Smooth muscle cell (in vitro differentiated cells): ENCODE data around the gene FRMD6. TPM values are rescaled to one million over a fixed set of nuclear protein-coding genes. Genes with fewer than 3 reads are reported as not detected.

Experiments used
- DNase-seq: peaks from one replicate; lab custom pipeline; 2025; ENCODE audit not compliant: unreplicated experiment; lab: John Stamatoyannopoulos, UW
- H2AFZ ChIP-seq: fragments of 200-600 bp; sonication (generic); 2 replicates; pipeline ENCODE4 v1.6.0; 2016; ENCODE audit warnings: antibody characterized with exemption, low read depth, mild to moderate bottlenecking
- H3F3A ChIP-seq: fragments of 200-600 bp; sonication (generic); 2 replicates; pipeline ENCODE4 v1.6.0; 2017; ENCODE audit warnings: antibody characterized with exemption, low read depth
- H3K27ac ChIP-seq: fragments of 200-600 bp; sonication (generic); 2 replicates; pipeline ENCODE4 v1.5.1; 2016; ENCODE audit warnings: low read depth, mild to moderate bottlenecking
- H3K27me3 ChIP-seq: fragments of 200-600 bp; sonication (generic); 2 replicates; pipeline ENCODE4 v1.6.1; 2016; ENCODE audit warnings: low read depth, mild to moderate bottlenecking
- H3K36me3 ChIP-seq: fragments of 200-600 bp; sonication (generic); 2 replicates; pipeline ENCODE4 v1.5.1; 2016; ENCODE audit warnings: low read depth
- H3K4me1 ChIP-seq: fragments of 200-600 bp; sonication (generic); 2 replicates; pipeline ENCODE4 v1.5.1; 2016; ENCODE audit warnings: low read depth
- H3K4me2 ChIP-seq: fragments of 200-600 bp; sonication (generic); 2 replicates; pipeline ENCODE4 v1.6.0; 2016; ENCODE audit warnings: mild to moderate bottlenecking
- H3K4me3 ChIP-seq: fragments of 200-600 bp; sonication (generic); 2 replicates; pipeline ENCODE4 v1.5.1; 2016; ENCODE audit warnings: mild to moderate bottlenecking
- H3K79me2 ChIP-seq: fragments of 200-600 bp; sonication (generic); 2 replicates; pipeline ENCODE4 v1.6.0; 2016; ENCODE audit warnings: low read depth, mild to moderate bottlenecking
- H3K9ac ChIP-seq: fragments of 200-600 bp; sonication (generic); 2 replicates; pipeline ENCODE4 v1.6.0; 2016; ENCODE audit warnings: low read depth
- H3K9me3 ChIP-seq: fragments of 200-600 bp; sonication (generic); replicated peaks from 2 replicates; pipeline ENCODE4 v1.5.1; 2016; ENCODE audit warnings: low read depth
- H4K20me1 ChIP-seq: fragments of 200-600 bp; sonication (generic); 2 replicates; pipeline ENCODE4 v1.6.0; 2016; ENCODE audit warnings: low read depth
- WGBS: methylation state at CpG from one replicate; pipeline ENCODE4 v1.1.7; 2016; ENCODE audit warnings: low lambda C conversion rate; 5-methylcytosine and 5-hydroxymethylcytosine counted together
- polyA plus RNA-seq: library from polyadenylated mRNA; unstranded; fragments of >200 nt; fragmentation: Nextera tagmentation; extraction: Ambion mirVana; gene quantifications from 2 replicates; pipeline ENCODE4 v1.2.1, GENCODE V29; 2016
- total RNA-seq: library from RNA; depleted of rRNA; stranded (reverse); fragments of >200 nt; gene quantifications from 2 replicates; pipeline ENCODE4 v1.2.3, GENCODE V29; 2014
- TF ChIP-seq, protein P1 (sequence below): fragments of 200-600 bp; sonication (generic); IDR thresholded peaks from 2 replicates; pipeline ENCODE4 v1.5.1; 2017; ENCODE audit warnings: borderline replicate concordance, mild to moderate bottlenecking, antibody characterized with exemption; ENCODE audit not compliant: insufficient read depth, poor library complexity, severe bottlenecking

FRMD6 gene
- total and polyA plus RNA-seq, 2 experiments from 2014 or later, result 254 to 564 TPM

DNA sequence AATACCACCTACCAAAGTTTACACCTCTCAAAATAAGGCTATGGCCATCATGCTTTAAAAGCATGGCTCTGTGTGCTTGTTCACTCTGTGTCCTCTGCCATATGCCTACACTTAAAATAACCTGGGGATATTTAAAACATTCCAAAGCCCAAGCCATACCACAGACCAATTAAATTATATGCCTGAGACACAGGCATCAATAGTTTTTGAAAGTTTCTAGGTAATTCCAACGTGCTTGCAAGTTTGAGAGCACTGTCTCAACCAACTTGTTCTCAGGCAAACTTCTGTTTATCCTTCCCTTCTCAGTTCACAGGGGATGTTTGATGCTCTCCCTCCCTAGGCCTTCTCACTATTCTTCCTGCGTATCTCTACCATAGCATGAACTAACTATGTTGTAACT lies 3.4 kb upstream of the FRMD6 start:
- H3K4me3 ChIP-seq, result peak overlapping the region; percentile 81
- H3K79me2 ChIP-seq, result peaks cover 89% of the 10 kb centered on the region
- H3K27ac ChIP-seq, result peak overlapping the region; percentile 36
- peaks cover 11% of the 10 kb centered on the region for H3F3A ChIP-seq
- H3K4me2 ChIP-seq, result peak overlapping the region; percentile 84
- H3K27me3 ChIP-seq, result no peaks in the 10 kb centered on the region
- peaks cover 32% of the 10 kb centered on the region for H4K20me1 ChIP-seq
- TF ChIP-seq, protein P1, sequence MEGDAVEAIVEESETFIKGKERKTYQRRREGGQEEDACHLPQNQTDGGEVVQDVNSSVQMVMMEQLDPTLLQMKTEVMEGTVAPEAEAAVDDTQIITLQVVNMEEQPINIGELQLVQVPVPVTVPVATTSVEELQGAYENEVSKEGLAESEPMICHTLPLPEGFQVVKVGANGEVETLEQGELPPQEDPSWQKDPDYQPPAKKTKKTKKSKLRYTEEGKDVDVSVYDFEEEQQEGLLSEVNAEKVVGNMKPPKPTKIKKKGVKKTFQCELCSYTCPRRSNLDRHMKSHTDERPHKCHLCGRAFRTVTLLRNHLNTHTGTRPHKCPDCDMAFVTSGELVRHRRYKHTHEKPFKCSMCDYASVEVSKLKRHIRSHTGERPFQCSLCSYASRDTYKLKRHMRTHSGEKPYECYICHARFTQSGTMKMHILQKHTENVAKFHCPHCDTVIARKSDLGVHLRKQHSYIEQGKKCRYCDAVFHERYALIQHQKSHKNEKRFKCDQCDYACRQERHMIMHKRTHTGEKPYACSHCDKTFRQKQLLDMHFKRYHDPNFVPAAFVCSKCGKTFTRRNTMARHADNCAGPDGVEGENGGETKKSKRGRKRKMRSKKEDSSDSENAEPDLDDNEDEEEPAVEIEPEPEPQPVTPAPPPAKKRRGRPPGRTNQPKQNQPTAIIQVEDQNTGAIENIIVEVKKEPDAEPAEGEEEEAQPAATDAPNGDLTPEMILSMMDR, result no peak
- no peak overlapping the region for H2AFZ ChIP-seq
- peak overlapping the region; percentile 50 for H3K9ac ChIP-seq
- whole genome bisulfite sequencing, result 64% methylated on average over 2 of the region's 2 CpGs
- peaks cover 25% of the 10 kb centered on the region for H3K4me1 ChIP-seq
- H3K36me3 ChIP-seq, result no peaks in the 10 kb centered on the region
- H3K9me3 ChIP-seq, result no peaks in the 10 kb centered on the region
- no peak for DNase-seq

DNA sequence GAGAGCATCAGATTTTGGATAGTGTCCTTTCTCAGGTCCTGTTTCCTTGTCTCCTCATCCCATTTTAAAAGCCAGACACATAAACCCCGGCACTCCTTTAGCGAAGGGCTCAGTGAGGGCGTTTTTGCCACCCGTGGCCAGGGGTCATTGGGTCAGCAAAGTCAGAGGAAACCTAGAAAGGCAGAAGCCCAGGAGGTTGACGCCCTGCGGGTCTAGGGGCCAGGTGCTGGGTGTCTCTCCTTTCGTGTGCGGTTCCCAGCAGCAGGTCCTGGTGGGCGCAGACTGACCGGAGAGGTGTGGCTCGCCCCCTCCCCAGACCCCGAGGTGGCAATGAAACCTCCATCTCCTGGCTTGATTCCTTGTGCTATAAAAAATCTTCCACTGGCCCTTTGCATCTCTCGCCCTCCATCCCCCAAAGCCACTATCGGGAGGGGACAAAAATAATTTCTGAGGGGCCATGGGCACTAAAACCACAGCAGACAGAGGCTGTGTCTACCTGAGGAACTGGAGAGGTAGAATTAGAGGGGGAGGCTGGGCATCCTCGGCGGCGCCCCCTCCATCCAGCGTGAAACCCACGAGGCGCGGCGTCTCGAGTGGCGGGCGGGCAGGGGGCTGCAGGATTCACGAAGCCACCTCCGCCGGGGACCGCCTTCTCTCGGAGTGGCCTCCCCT lies 858 bp upstream of the FRMD6 start:
- peaks cover 21% of the 10 kb centered on the region for H3F3A ChIP-seq
- 0% methylated on average over 26 of the region's 30 CpGs for WGBS

GRCh38 chr14:51652168-51653078 lies 713 bp downstream of the FRMD6 start:
- Histone ChIP-seq H3F3A (peaks cover 21% of the 10 kb centered on the region), H3K79me2 (peaks cover 94% of the 10 kb centered on the region), H3K36me3 (peaks cover 4% of the 10 kb centered on the region), H4K20me1 (peaks cover 58% of the 10 kb centered on the region), H3K27ac (peak overlapping the region; percentile 88), H3K4me1 (peaks cover 48% of the 10 kb centered on the region), H3K4me3 (peak overlapping the region; percentile 81), H2AFZ (no peak overlapping the region), H3K27me3 (no peaks in the 10 kb centered on the region), H3K9ac (peak overlapping the region; percentile 94), H3K4me2 (peak overlapping the region; percentile 99), H3K9me3 (no peaks in the 10 kb centered on the region)
- TF ChIP-seq, protein P1, result no peak
- 2% methylated on average over 70 of the region's 75 CpGs for WGBS
- DNase-seq, result no peak

More for the DNA sequence above, 858 bp upstream of the FRMD6 start:
- Histone ChIP-seq H4K20me1 (peaks cover 45% of the 10 kb centered on the region), H3K27me3 (no peaks in the 10 kb centered on the region), H3K27ac (peak overlapping the region; percentile 97), H3K4me2 (peak overlapping the region; percentile 97), H3K79me2 (peaks cover 91% of the 10 kb centered on the region), H3K4me1 (peaks cover 38% of the 10 kb centered on the region), H3K9me3 (no peaks in the 10 kb centered on the region), H2AFZ (no peak overlapping the region), H3K9ac (peak overlapping the region; percentile 99), H3K36me3 (no peaks in the 10 kb centered on the region), H3K4me3 (peak overlapping the region; percentile 81)
- DNase-seq, result no peak
- TF ChIP-seq, protein P1, result no peak
